ENCODE results near the gene C1orf35.

The C1orf35 gene

GRCh38 chr1:228070851-228071250 lies 32.3 kb downstream of the C1orf35 start:
- Histone ChIP-seq H3K4me2 (ENCODE audit: low read length) (no peak overlapping the region), H3K9ac (ENCODE audit: low read length) (no peak overlapping the region), H4K20me1 (ENCODE audit: insufficient read depth, low read length) (no peaks in the 10 kb centered on the region), H3K4me1 (ENCODE audit: low read length) (no peaks in the 10 kb centered on the region), H2AFZ (ENCODE audit: low read depth, low read length) (no peak overlapping the region), H3K79me2 (ENCODE audit: low read length) (no peaks in the 10 kb centered on the region), H3K9me3 (ENCODE audit: insufficient read depth, low read length) (no peaks in the 10 kb centered on the region), H3K27me3 (ENCODE audit: low read depth, low read length) (peaks cover 55% of the 10 kb centered on the region), H3K36me3 (replicated peaks; ENCODE audit: low read depth, low read length) (no peaks in the 10 kb centered on the region), H3K4me3 (ENCODE audit: low read length) (no peak overlapping the region), H3K27ac (ENCODE audit: low read length) (no peak overlapping the region)
- TF ChIP-seq CTCF (IDR thresholded peaks at IDR 0.05; ENCODE audit: low read depth, low read length) = no peak

GRCh38 chr1:228070173-228070572 lies 33.0 kb downstream of the C1orf35 start:
- Histone ChIP-seq H3K27me3 (ENCODE audit: low read depth, low read length) (peaks cover 48% of the 10 kb centered on the region), H3K4me2 (ENCODE audit: low read length) (no peak overlapping the region), H3K9ac (ENCODE audit: low read length) (no peak overlapping the region), H3K4me1 (ENCODE audit: low read length) (no peaks in the 10 kb centered on the region), H3K79me2 (ENCODE audit: low read length) (no peaks in the 10 kb centered on the region), H4K20me1 (ENCODE audit: insufficient read depth, low read length) (no peaks in the 10 kb centered on the region), H3K27ac (ENCODE audit: low read length) (no peak overlapping the region), H3K4me3 (ENCODE audit: low read length) (no peak overlapping the region), H3K9me3 (ENCODE audit: insufficient read depth, low read length) (no peaks in the 10 kb centered on the region), H2AFZ (ENCODE audit: low read depth, low read length) (no peak overlapping the region), H3K36me3 (replicated peaks; ENCODE audit: low read depth, low read length) (no peaks in the 10 kb centered on the region)
- TF ChIP-seq CTCF (IDR thresholded peaks at IDR 0.05; ENCODE audit: low read depth, low read length) = no peak
- TF ChIP-seq EZH2phosphoT487 (IDR thresholded peaks at IDR 0.05; ENCODE audit: low read depth) = no peak

GRCh38 chr1:228068359-228068758 lies 34.8 kb downstream of the C1orf35 start:
- no peaks in the 10 kb centered on the region for H3K79me2 ChIP-seq (ENCODE audit: low read length)
- H3K27ac ChIP-seq (ENCODE audit: low read length) = no peak overlapping the region
- no peaks in the 10 kb centered on the region for H3K9me3 ChIP-seq (ENCODE audit: insufficient read depth, low read length)
- no peaks in the 10 kb centered on the region for H4K20me1 ChIP-seq (ENCODE audit: insufficient read depth, low read length)
- no peaks in the 10 kb centered on the region for H3K36me3 ChIP-seq (replicated peaks; ENCODE audit: low read depth, low read length)
- TF ChIP-seq CTCF (IDR thresholded peaks at IDR 0.05; ENCODE audit: low read depth, low read length) (no peak), EZH2phosphoT487 (IDR thresholded peaks at IDR 0.05; ENCODE audit: low read depth) (no peak)
- no peaks in the 10 kb centered on the region for H3K4me1 ChIP-seq (ENCODE audit: low read length)
- H3K27me3 ChIP-seq (ENCODE audit: low read depth, low read length) = peaks cover 35% of the 10 kb centered on the region
- H3K9ac ChIP-seq (ENCODE audit: low read length) = no peak overlapping the region
- H3K4me2 ChIP-seq (ENCODE audit: low read length) = no peak overlapping the region
- no peak overlapping the region for H3K4me3 ChIP-seq (ENCODE audit: low read length)
- H2AFZ ChIP-seq (ENCODE audit: low read depth, low read length) = no peak overlapping the region

GRCh38 chr1:228066891-228067654 lies 36.1 kb downstream of the C1orf35 start:
- Histone ChIP-seq H3K4me2 (ENCODE audit: low read length) (no peak overlapping the region), H3K27ac (ENCODE audit: low read length) (no peak overlapping the region), H3K4me1 (ENCODE audit: low read length) (no peaks in the 10 kb centered on the region), H3K79me2 (ENCODE audit: low read length) (no peaks in the 10 kb centered on the region), H2AFZ (ENCODE audit: low read depth, low read length) (no peak overlapping the region), H3K9ac (ENCODE audit: low read length) (no peak overlapping the region), H3K4me3 (ENCODE audit: low read length) (no peak overlapping the region), H4K20me1 (ENCODE audit: insufficient read depth, low read length) (no peaks in the 10 kb centered on the region), H3K9me3 (ENCODE audit: insufficient read depth, low read length) (no peaks in the 10 kb centered on the region), H3K36me3 (replicated peaks; ENCODE audit: low read depth, low read length) (no peaks in the 10 kb centered on the region), H3K27me3 (ENCODE audit: low read depth, low read length) (peaks cover 23% of the 10 kb centered on the region)
- TF ChIP-seq CTCF (IDR thresholded peaks at IDR 0.05; ENCODE audit: low read depth, low read length) (no peak), EZH2phosphoT487 (IDR thresholded peaks at IDR 0.05; ENCODE audit: low read depth) (no peak)
